ENCODE data around the gene DBR1.

DNA sequence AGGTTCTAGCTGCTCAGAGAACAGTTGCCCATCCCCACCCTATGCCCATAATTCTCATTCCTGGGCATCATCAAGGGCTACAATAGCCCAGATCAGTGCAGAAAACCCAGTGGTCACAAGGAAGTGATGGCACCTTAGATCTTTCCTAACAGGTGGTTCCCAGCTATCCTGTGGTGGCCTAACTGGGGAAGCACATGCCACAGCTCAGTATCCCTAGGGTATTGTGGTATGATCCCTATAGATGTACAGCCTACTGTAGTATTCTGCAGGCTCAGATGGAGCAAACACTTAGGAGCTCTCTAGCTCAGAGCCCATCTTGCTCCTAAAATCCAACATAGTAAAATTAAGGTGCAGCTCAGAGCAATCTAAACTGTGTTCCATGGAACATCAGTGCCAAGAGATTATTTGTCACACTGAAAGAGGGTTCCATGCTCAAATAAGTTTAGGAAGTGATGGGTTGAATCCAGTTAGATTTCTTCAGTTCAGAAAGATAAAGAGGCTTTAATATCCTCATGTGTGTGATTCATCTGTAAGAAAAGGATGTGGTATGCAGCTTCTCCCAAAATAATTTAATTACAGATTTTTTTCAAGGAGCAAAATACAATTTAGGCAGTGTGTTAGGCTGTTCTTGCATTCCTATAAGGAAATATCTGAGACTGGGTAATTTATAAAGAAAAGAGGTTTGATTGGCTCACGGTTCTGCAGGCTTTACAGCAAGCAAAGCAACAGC lies 46.9 kb downstream of the DBR1 start:
- TF ChIP-seq EZH2phosphoT487 (IDR thresholded peaks at IDR 0.05; ENCODE audit: low read length) = no peak
- TF ChIP-seq, protein P1, sequence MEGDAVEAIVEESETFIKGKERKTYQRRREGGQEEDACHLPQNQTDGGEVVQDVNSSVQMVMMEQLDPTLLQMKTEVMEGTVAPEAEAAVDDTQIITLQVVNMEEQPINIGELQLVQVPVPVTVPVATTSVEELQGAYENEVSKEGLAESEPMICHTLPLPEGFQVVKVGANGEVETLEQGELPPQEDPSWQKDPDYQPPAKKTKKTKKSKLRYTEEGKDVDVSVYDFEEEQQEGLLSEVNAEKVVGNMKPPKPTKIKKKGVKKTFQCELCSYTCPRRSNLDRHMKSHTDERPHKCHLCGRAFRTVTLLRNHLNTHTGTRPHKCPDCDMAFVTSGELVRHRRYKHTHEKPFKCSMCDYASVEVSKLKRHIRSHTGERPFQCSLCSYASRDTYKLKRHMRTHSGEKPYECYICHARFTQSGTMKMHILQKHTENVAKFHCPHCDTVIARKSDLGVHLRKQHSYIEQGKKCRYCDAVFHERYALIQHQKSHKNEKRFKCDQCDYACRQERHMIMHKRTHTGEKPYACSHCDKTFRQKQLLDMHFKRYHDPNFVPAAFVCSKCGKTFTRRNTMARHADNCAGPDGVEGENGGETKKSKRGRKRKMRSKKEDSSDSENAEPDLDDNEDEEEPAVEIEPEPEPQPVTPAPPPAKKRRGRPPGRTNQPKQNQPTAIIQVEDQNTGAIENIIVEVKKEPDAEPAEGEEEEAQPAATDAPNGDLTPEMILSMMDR (IDR thresholded peaks at IDR 0.05; ENCODE audit: low read length) = no peak
- no peak for TF ChIP-seq EZH2 (optimal IDR thresholded peaks at IDR 0.05; ENCODE audit: low read depth, low read length)
